ENCODE results near the gene PCDHA2. TPM values are rescaled to one million over a fixed set of nuclear protein-coding genes. Genes with fewer than 3 reads are reported as not detected.

PCDHA2 gene
- total and polyA plus RNA-seq, 2 donors: 0.02 TPM; not detected in 1

Other genes with a start within 250 kb of the PCDHA2 start
- 4.5 TPM for gene EIF4EBP3, start 247.2 kb upstream of the PCDHA2 start, total RNA-seq
- gene EIF4EBP3, start 247.2 kb upstream of the PCDHA2 start, polyA plus RNA-seq: 48.7 TPM
- gene SRA1, start 237.4 kb upstream of the PCDHA2 start, total RNA-seq: 29.7 TPM
- 46.3 TPM for gene SRA1, start 237.4 kb upstream of the PCDHA2 start, polyA plus RNA-seq
- gene APBB3, start 230.3 kb upstream of the PCDHA2 start, total RNA-seq: 9.3 TPM
- gene APBB3, start 230.3 kb upstream of the PCDHA2 start, polyA plus RNA-seq: 51.2 TPM
- 10.1 TPM for gene SLC35A4, start 230.0 kb upstream of the PCDHA2 start, total RNA-seq
- 28.0 TPM for gene SLC35A4, start 230.0 kb upstream of the PCDHA2 start, polyA plus RNA-seq
- 23.7 TPM for gene CD14, start 161.7 kb upstream of the PCDHA2 start, total RNA-seq
- 48.6 TPM for gene CD14, start 161.7 kb upstream of the PCDHA2 start, polyA plus RNA-seq
- 10.5 TPM for gene TMCO6, start 155.4 kb upstream of the PCDHA2 start, total RNA-seq
- gene TMCO6, start 155.4 kb upstream of the PCDHA2 start, polyA plus RNA-seq: 18.4 TPM
- gene NDUFA2, start 147.2 kb upstream of the PCDHA2 start, total RNA-seq: 89.7 TPM
- gene NDUFA2, start 147.2 kb upstream of the PCDHA2 start, polyA plus RNA-seq: 193 TPM
- gene IK, start 147.0 kb upstream of the PCDHA2 start, total RNA-seq: 139 TPM
- 94.2 TPM for gene IK, start 147.0 kb upstream of the PCDHA2 start, polyA plus RNA-seq
- gene WDR55, start 129.9 kb upstream of the PCDHA2 start, total RNA-seq: 9.7 TPM
- 24.0 TPM for gene WDR55, start 129.9 kb upstream of the PCDHA2 start, polyA plus RNA-seq
- 0.52 TPM for gene DND1, start 121.3 kb upstream of the PCDHA2 start, total RNA-seq
- 5.0 TPM for gene DND1, start 121.3 kb upstream of the PCDHA2 start, polyA plus RNA-seq
- 45.4 TPM for gene HARS1, start 103.5 kb upstream of the PCDHA2 start, total RNA-seq
- gene HARS1, start 103.5 kb upstream of the PCDHA2 start, polyA plus RNA-seq: 58.8 TPM
- 23.4 TPM for gene HARS2, start 103.4 kb upstream of the PCDHA2 start, total RNA-seq
- 32.6 TPM for gene HARS2, start 103.4 kb upstream of the PCDHA2 start, polyA plus RNA-seq
- gene ZMAT2, start 94.4 kb upstream of the PCDHA2 start, total RNA-seq: 104 TPM
- gene ZMAT2, start 94.4 kb upstream of the PCDHA2 start, polyA plus RNA-seq: 75.1 TPM
- gene PCDHA1, start 8.7 kb upstream of the PCDHA2 start, total RNA-seq: not detected
- gene PCDHA1, start 8.7 kb upstream of the PCDHA2 start, polyA plus RNA-seq: not detected
- gene PCDHA3, start 6.2 kb downstream of the PCDHA2 start, total RNA-seq: under 0.01 TPM
- gene PCDHA3, start 6.2 kb downstream of the PCDHA2 start, polyA plus RNA-seq: 0.07 TPM
- 0.05 TPM for gene PCDHA4, start 12.2 kb downstream of the PCDHA2 start, total RNA-seq
- gene PCDHA4, start 12.2 kb downstream of the PCDHA2 start, polyA plus RNA-seq: 0.05 TPM
- gene PCDHA5, start 26.8 kb downstream of the PCDHA2 start, total RNA-seq: not detected
- gene PCDHA5, start 26.8 kb downstream of the PCDHA2 start, polyA plus RNA-seq: 0.02 TPM
- 0.05 TPM for gene PCDHA6, start 33.1 kb downstream of the PCDHA2 start, total RNA-seq
- gene PCDHA6, start 33.1 kb downstream of the PCDHA2 start, polyA plus RNA-seq: 0.05 TPM
- under 0.01 TPM for gene PCDHA7, start 39.4 kb downstream of the PCDHA2 start, total RNA-seq
- 0.02 TPM for gene PCDHA7, start 39.4 kb downstream of the PCDHA2 start, polyA plus RNA-seq
- not detected for gene PCDHA8, start 46.3 kb downstream of the PCDHA2 start, total RNA-seq
- 0.02 TPM for gene PCDHA8, start 46.3 kb downstream of the PCDHA2 start, polyA plus RNA-seq
- not detected for gene PCDHA9, start 53.5 kb downstream of the PCDHA2 start, total RNA-seq
- not detected for gene PCDHA9, start 53.5 kb downstream of the PCDHA2 start, polyA plus RNA-seq
- under 0.01 TPM for gene PCDHA10, start 61.0 kb downstream of the PCDHA2 start, total RNA-seq
- gene PCDHA10, start 61.0 kb downstream of the PCDHA2 start, polyA plus RNA-seq: 0.02 TPM
- gene PCDHA11, start 74.1 kb downstream of the PCDHA2 start, total RNA-seq: 0.05 TPM
- under 0.01 TPM for gene PCDHA11, start 74.1 kb downstream of the PCDHA2 start, polyA plus RNA-seq
- gene PCDHA12, start 80.5 kb downstream of the PCDHA2 start, total RNA-seq: under 0.01 TPM
- gene PCDHA12, start 80.5 kb downstream of the PCDHA2 start, polyA plus RNA-seq: not detected
- gene PCDHA13, start 87.3 kb downstream of the PCDHA2 start, total RNA-seq: under 0.01 TPM
- under 0.01 TPM for gene PCDHA13, start 87.3 kb downstream of the PCDHA2 start, polyA plus RNA-seq
- gene PCDHAC1, start 131.4 kb downstream of the PCDHA2 start, total RNA-seq: 0.05 TPM
- gene PCDHAC1, start 131.4 kb downstream of the PCDHA2 start, polyA plus RNA-seq: 0.02 TPM
- 0.38 TPM for gene PCDHAC2, start 171.6 kb downstream of the PCDHA2 start, total RNA-seq
- gene PCDHAC2, start 171.6 kb downstream of the PCDHA2 start, polyA plus RNA-seq: 0.02 TPM